Calu3 (cell line): Measurements from ENCODE around the gene SDK2. TPM values are rescaled to one million over a fixed set of nuclear protein-coding genes. Genes with fewer than 3 reads are reported as not detected.

Experiments used
- BruUV-seq: library from RNA; stranded (reverse); fragments of 400-500 nt; replicated peaks from 2 replicates; lab custom pipeline; 2021; lab: Mats Ljungman, UMichigan
- CTCF ChIA-PET: fragments of 300-600 bp; sonication (Branson Sonifier 250); formaldehyde crosslinking; loops from one replicate; lab custom pipeline; 2022; ENCODE audit warnings: antibody characterized with exemption; lab: Charles Lee
- DNase-seq: peaks from one replicate; pipeline ENCODE4 v3.0.0; 2022
- H3K27ac Mint-ChIP-seq: one replicate; pipeline ENCODE4 v1.8.0; 2022; ENCODE audit warnings: mixed read lengths; ENCODE audit not compliant: unreplicated experiment
- H3K27me3 Mint-ChIP-seq: one replicate; pipeline ENCODE4 v1.8.0; 2022; ENCODE audit warnings: mixed read lengths; ENCODE audit not compliant: unreplicated experiment
- H3K36me3 Mint-ChIP-seq: one replicate; pipeline ENCODE4 v1.8.0; 2022; ENCODE audit warnings: mild to moderate bottlenecking, moderate library complexity, mixed read lengths; ENCODE audit not compliant: insufficient read depth, unreplicated experiment
- H3K4me1 Mint-ChIP-seq: one replicate; pipeline ENCODE4 v1.8.0; 2022; ENCODE audit warnings: mild to moderate bottlenecking, low read depth, mixed read lengths; ENCODE audit not compliant: unreplicated experiment
- H3K4me3 Mint-ChIP-seq: one replicate; pipeline ENCODE4 v1.8.0; 2022; ENCODE audit warnings: mild to moderate bottlenecking, low read depth, moderate library complexity, mixed read lengths; ENCODE audit not compliant: unreplicated experiment
- H3K9me3 Mint-ChIP-seq: one replicate; pipeline ENCODE4 v1.8.0; 2022; ENCODE audit warnings: low read depth, mixed read lengths; ENCODE audit not compliant: unreplicated experiment
- intact Hi-C: fragments of 100-400 bp; cut with micrococcal nuclease; formaldehyde crosslinking; loops from one replicate; pipeline ENCODE4 v1.10.0; 2022; ENCODE audit not compliant: unreplicated experiment
- total RNA-seq: library from RNA; stranded (reverse); gene quantifications from 2 replicates; pipeline ENCODE4 v1.2.3, GENCODE V29; 2022
- TF ChIP-seq, protein P1 (sequence below): fragments of 200-600 bp; IDR thresholded peaks from one replicate; pipeline ENCODE4 v1.8.0; 2022; ENCODE audit warnings: antibody characterized with exemption; ENCODE audit not compliant: unreplicated experiment

SDK2 gene
- total RNA-seq, 1 experiment from 2014 or later, result not detected

GRCh38 chr17:73357318-73357717 lies 286.9 kb downstream of the SDK2 start:
- DNase-seq, result no peak
- Mint-ChIP-seq H3K4me3 (no peak overlapping the region), H3K4me1 (peaks cover 13% of the 10 kb centered on the region), H3K27me3 (no peaks in the 10 kb centered on the region), H3K9me3 (no peaks in the 10 kb centered on the region), H3K27ac (no peak overlapping the region), H3K36me3 (peaks cover 4% of the 10 kb centered on the region)
- TF ChIP-seq, protein P1, sequence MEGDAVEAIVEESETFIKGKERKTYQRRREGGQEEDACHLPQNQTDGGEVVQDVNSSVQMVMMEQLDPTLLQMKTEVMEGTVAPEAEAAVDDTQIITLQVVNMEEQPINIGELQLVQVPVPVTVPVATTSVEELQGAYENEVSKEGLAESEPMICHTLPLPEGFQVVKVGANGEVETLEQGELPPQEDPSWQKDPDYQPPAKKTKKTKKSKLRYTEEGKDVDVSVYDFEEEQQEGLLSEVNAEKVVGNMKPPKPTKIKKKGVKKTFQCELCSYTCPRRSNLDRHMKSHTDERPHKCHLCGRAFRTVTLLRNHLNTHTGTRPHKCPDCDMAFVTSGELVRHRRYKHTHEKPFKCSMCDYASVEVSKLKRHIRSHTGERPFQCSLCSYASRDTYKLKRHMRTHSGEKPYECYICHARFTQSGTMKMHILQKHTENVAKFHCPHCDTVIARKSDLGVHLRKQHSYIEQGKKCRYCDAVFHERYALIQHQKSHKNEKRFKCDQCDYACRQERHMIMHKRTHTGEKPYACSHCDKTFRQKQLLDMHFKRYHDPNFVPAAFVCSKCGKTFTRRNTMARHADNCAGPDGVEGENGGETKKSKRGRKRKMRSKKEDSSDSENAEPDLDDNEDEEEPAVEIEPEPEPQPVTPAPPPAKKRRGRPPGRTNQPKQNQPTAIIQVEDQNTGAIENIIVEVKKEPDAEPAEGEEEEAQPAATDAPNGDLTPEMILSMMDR, result no peak
- CTCF ChIA-PET, result no interaction called here
- intact Hi-C loops, result no loop called here
- BruUV-seq, result no TSS peak

- H3K27ac Mint-ChIP-seq, result no peak overlapping the region
- no peaks in the 10 kb centered on the region for H3K27me3 Mint-ChIP-seq
- peaks cover 13% of the 10 kb centered on the region for H3K4me1 Mint-ChIP-seq
- intact Hi-C loops, result no loop called here
- H3K9me3 Mint-ChIP-seq, result no peaks in the 10 kb centered on the region
- TF ChIP-seq, protein P1, result no peak
- H3K4me3 Mint-ChIP-seq, result no peak overlapping the region
- BruUV-seq, result no TSS peak
- H3K36me3 Mint-ChIP-seq, result peaks cover 2% of the 10 kb centered on the region
- DNase-seq, result no peak
- CTCF ChIA-PET, result no interaction called here
Observed at GRCh38 chr17:73356561-73357170, 287.6 kb downstream of the SDK2 start.

DNA sequence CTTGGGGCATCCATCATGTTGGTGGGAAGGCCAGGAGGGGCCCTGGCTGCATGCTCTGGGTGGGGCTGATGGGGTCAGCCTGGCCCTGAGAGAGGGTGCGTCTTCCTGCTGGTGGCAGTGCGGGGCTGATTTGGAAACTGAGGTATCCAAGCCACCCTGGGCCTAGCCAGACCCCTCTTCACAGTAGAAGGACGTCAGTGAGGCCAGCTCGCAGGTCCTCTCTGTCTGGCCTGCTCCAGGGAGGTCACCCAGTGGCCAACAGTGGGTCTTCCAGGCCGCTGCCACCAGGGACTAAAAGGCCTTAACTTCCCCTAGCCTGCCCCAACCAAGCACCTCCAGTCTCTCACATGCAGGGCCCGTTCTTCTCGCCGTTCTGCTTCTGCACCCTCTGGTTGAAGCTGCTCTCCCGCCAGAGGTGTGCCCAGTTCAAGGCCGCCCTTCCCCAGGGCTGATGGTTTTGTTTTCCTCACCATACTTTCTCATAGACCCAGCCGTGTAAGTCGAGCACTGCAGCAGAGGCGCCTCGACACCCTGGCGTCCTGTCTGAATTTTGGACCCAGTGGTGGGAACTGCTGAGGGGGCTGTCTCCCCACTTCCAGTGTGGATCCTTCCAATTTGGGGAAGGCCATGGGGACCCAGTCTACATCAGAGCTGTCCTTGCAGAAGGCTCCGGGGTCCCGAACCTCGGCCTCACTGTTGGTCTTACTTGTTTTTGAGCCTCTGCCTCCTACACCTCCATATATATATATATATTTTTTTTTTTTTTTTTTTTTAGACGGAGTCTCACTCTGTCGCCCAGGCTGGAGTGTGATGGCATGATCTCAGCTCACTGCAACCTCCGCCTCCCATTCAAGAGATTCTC lies 289.6 kb downstream of the SDK2 start:
- Mint-ChIP-seq H3K9me3 (no peaks in the 10 kb centered on the region), H3K27ac (no peak overlapping the region), H3K4me1 (no peaks in the 10 kb centered on the region), H3K36me3 (no peaks in the 10 kb centered on the region), H3K27me3 (no peaks in the 10 kb centered on the region), H3K4me3 (no peak overlapping the region)
- no peak for DNase-seq
- intact Hi-C loops, result no loop called here
- TF ChIP-seq, protein P1, result no peak
- CTCF ChIA-PET, result no interaction called here
- BruUV-seq, result no TSS peak

GRCh38 chr17:73352261-73352660 lies 292.0 kb downstream of the SDK2 start:
- DNase-seq, result no peak
- CTCF ChIA-PET, result interaction anchor here (1.0 kb wide), 1 partner anchor 118 kb away, joined by 3 read pairs; no protein-coding TSS in a partner anchor
- BruUV-seq, result no TSS peak
- no peaks in the 10 kb centered on the region for H3K4me1 Mint-ChIP-seq
- H3K27me3 Mint-ChIP-seq, result no peaks in the 10 kb centered on the region
- H3K4me3 Mint-ChIP-seq, result no peak overlapping the region
- H3K9me3 Mint-ChIP-seq, result no peaks in the 10 kb centered on the region
- no peaks in the 10 kb centered on the region for H3K36me3 Mint-ChIP-seq
- intact Hi-C loops, result no loop called here
- H3K27ac Mint-ChIP-seq, result no peak overlapping the region
- TF ChIP-seq, protein P1, result no peak
